ENCODE results near the gene KCNK4.

Gene KCNK4

GRCh38 chr11:64268893-64269539 lies 22.1 kb upstream of the KCNK4 start:
- Histone ChIP-seq H3K4me1 (ENCODE audit: control insufficient read depth, insufficient read depth, low read length) (no peaks in the 10 kb centered on the region), H3K27me3 (ENCODE audit: control insufficient read depth, insufficient read depth, low read length) (no peaks in the 10 kb centered on the region), H3K4me3 (ENCODE audit: low read length) (peak overlapping the region; percentile 54; the same call in 1 of the 2 replicates), H3K36me3 (ENCODE audit: control insufficient read depth, insufficient read depth, low read length) (peaks cover 23% of the 10 kb centered on the region), H3K9me3 (ENCODE audit: control insufficient read depth, insufficient read depth, low read length) (no peaks in the 10 kb centered on the region), H3K27ac (ENCODE audit: low read length) (no peak overlapping the region)
- no CpG with 5 or more reads among the region's 34 CpGs for WGBS (ENCODE audit: insufficient coverage, insufficient read length)
- no peak for DNase-seq (ENCODE audit: low read depth, low spot score)

DNA sequence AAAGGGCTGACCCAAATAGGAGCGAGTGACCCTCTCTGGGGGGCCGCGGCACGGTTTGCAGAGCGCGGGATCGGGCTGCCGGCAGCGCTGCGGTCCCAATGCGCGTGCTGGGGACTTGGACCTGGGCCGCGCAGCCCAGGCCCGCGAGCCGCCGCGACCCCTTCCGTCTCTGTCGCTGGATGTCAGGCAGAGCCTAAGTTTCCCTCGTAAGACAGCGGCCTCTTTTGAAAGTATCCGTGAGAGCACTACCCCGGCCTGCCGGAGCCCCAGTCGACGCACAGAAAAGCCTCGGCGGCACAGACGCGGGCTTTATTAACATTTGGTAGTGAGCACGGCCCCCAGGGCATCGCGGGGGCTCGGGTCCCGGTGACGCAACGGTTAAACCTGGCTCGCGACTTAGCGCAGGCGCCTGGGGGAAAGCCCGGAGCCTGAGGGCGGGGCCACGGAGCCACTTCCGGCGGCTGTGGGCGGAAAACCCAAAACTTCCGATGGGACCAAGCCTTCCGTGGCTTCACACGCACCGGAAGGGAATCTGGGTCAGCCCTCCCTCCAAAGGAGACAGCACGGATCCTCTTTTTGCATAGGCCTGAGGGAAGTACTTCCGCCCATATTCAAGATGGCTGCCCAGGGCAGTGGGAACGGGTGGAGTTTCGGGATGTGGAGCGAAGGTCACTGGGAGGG lies 21.4 kb upstream of the KCNK4 start:
- Histone ChIP-seq H3K4me3 (ENCODE audit: low read length) (peak overlapping the region; percentile 57; the same call in 1 of the 2 replicates), H3K9me3 (ENCODE audit: control insufficient read depth, insufficient read depth, low read length) (no peaks in the 10 kb centered on the region), H3K4me1 (ENCODE audit: control insufficient read depth, insufficient read depth, low read length) (no peaks in the 10 kb centered on the region), H3K27ac (ENCODE audit: low read length) (no peak overlapping the region), H3K27me3 (ENCODE audit: control insufficient read depth, insufficient read depth, low read length) (no peaks in the 10 kb centered on the region), H3K36me3 (ENCODE audit: control insufficient read depth, insufficient read depth, low read length) (peaks cover 20% of the 10 kb centered on the region)
- peak; percentile 99 for DNase-seq (ENCODE audit: low read depth, low spot score)
- WGBS (ENCODE audit: insufficient coverage, insufficient read length) = no CpG with 5 or more reads among the region's 58 CpGs

GRCh38 chr11:64275031-64275800 lies 15.9 kb upstream of the KCNK4 start:
- no CpG with 5 or more reads among the region's 15 CpGs for WGBS (ENCODE audit: insufficient coverage, insufficient read length)
- no peak overlapping the region for H3K27ac ChIP-seq (ENCODE audit: low read length)

GRCh38 chr11:64275841-64276240 lies 15.3 kb upstream of the KCNK4 start:
- no peak overlapping the region for H3K4me3 ChIP-seq (ENCODE audit: low read length)
- H3K4me1 ChIP-seq (ENCODE audit: control insufficient read depth, insufficient read depth, low read length) = peaks cover 2% of the 10 kb centered on the region
- H3K36me3 ChIP-seq (ENCODE audit: control insufficient read depth, insufficient read depth, low read length) = 0 out of 2 replicates have a peak, but pooled peaks cover 3% of the 10 kb centered on the region
- DNase-seq (ENCODE audit: low read depth, low spot score) = no peak
- WGBS (ENCODE audit: insufficient coverage, insufficient read length) = no CpG with 5 or more reads among the region's 2 CpGs
- no peaks in the 10 kb centered on the region for H3K9me3 ChIP-seq (ENCODE audit: control insufficient read depth, insufficient read depth, low read length)
- no peak overlapping the region for H3K27ac ChIP-seq (ENCODE audit: low read length)
- no peaks in the 10 kb centered on the region for H3K27me3 ChIP-seq (ENCODE audit: control insufficient read depth, insufficient read depth, low read length)

More at GRCh38 chr11:64275031-64275800, 15.9 kb upstream of the KCNK4 start:
- H3K4me3 ChIP-seq (ENCODE audit: low read length) = no peak overlapping the region
- H3K27me3 ChIP-seq (ENCODE audit: control insufficient read depth, insufficient read depth, low read length) = no peaks in the 10 kb centered on the region
- DNase-seq (ENCODE audit: low read depth, low spot score) = no peak
- peaks cover 2% of the 10 kb centered on the region for H3K4me1 ChIP-seq (ENCODE audit: control insufficient read depth, insufficient read depth, low read length)
- 0 out of 2 replicates have a peak, but pooled peaks cover 3% of the 10 kb centered on the region for H3K36me3 ChIP-seq (ENCODE audit: control insufficient read depth, insufficient read depth, low read length)
- no peaks in the 10 kb centered on the region for H3K9me3 ChIP-seq (ENCODE audit: control insufficient read depth, insufficient read depth, low read length)

DNA sequence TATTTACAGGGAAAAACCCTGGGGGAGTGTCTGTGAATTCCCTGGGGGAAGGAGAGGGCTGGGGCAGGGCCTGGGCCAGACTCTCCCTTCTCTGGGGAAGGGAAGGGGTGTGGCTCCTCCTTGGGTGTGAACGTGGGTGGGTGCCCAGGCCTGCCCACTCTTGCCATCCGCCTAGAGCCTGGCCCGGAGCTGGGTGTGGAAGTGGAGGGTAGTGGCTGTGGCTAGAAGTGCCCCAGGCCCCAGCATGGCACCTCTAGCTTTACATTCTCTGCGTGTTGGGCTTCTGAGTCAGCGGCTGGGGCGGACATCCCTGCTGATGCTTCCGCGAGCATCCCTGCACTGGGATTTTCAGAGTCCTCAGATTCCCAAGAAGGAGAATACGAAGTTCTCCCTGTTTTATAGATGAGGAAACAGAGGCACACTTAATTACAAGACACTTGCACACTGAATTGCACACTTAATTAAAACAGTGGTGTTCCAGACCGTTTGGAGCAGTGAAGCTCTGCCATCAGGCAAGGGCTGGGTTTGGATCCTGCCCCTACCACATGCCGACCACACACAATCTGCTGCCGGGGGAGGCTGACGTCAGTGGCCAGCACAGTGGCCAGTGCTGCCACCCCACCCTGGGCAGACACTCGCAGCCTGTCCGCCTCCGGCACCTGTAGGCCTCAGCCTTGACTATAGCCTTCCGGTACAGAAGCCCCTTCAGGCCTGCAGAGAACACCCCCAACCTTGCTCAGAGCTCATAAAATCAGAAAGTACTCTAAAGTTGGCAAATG lies 14.3 kb upstream of the KCNK4 start:
- no peak overlapping the region for H3K27ac ChIP-seq (ENCODE audit: low read length)
- no peak overlapping the region for H3K4me3 ChIP-seq (ENCODE audit: low read length)
- WGBS (ENCODE audit: insufficient coverage, insufficient read length) = no CpG with 5 or more reads among the region's 17 CpGs
- no peaks in the 10 kb centered on the region for H3K9me3 ChIP-seq (ENCODE audit: control insufficient read depth, insufficient read depth, low read length)
- DNase-seq (ENCODE audit: low read depth, low spot score) = no peak
- H3K27me3 ChIP-seq (ENCODE audit: control insufficient read depth, insufficient read depth, low read length) = no peaks in the 10 kb centered on the region
- H3K36me3 ChIP-seq (ENCODE audit: control insufficient read depth, insufficient read depth, low read length) = 0 out of 2 replicates have a peak, but pooled peaks cover 3% of the 10 kb centered on the region
- H3K4me1 ChIP-seq (ENCODE audit: control insufficient read depth, insufficient read depth, low read length) = peaks cover 2% of the 10 kb centered on the region

DNA sequence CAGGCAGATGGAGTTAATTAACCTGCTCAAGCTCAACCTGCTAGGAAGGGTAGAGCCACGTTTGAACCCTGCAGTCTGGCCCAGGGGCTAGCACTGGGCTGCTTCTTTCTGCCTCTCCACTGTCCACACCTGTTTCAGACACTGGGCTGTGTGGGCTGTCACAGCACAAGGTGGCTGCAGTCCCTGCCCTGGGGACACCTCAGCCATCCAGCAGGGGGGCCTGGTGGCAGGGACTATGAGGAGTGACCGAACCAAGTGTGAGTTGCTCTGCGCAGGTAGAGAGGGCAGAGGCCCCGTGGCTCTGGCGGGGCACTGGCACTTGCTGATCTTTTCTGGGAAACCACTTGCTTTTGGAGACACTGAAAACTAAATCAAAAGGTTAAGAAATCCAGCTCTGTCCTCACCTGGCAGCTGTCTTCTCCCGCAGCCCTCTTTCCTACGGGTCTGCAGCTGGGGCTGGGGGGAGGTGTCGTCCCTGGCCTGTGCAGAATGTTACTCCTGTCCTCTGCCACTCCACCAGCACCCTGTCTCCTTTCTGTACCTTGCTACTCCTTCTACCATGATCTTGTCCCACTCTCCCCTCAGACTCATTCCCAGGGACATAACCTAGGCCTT lies 12.4 kb upstream of the KCNK4 start:
- Histone ChIP-seq H3K9me3 (ENCODE audit: control insufficient read depth, insufficient read depth, low read length) (no peaks in the 10 kb centered on the region), H3K27ac (ENCODE audit: low read length) (no peak overlapping the region), H3K27me3 (ENCODE audit: control insufficient read depth, insufficient read depth, low read length) (no peaks in the 10 kb centered on the region), H3K4me1 (ENCODE audit: control insufficient read depth, insufficient read depth, low read length) (peaks cover 2% of the 10 kb centered on the region), H3K36me3 (ENCODE audit: control insufficient read depth, insufficient read depth, low read length) (0 out of 2 replicates have a peak, but pooled peaks cover 3% of the 10 kb centered on the region), H3K4me3 (ENCODE audit: low read length) (no peak overlapping the region)
- no peak for DNase-seq (ENCODE audit: low read depth, low spot score)
- WGBS (ENCODE audit: insufficient coverage, insufficient read length) = no CpG with 5 or more reads among the region's 8 CpGs

- peaks cover 5% of the 10 kb centered on the region; the same call in 1 of the 2 replicates for H3K4me1 ChIP-seq (ENCODE audit: control insufficient read depth, insufficient read depth, low read length)
- 0 out of 2 replicates have a peak, but pooled peaks cover 3% of the 10 kb centered on the region for H3K36me3 ChIP-seq (ENCODE audit: control insufficient read depth, insufficient read depth, low read length)
- no peaks in the 10 kb centered on the region for H3K9me3 ChIP-seq (ENCODE audit: control insufficient read depth, insufficient read depth, low read length)
- H3K27me3 ChIP-seq (ENCODE audit: control insufficient read depth, insufficient read depth, low read length) = no peaks in the 10 kb centered on the region
- DNase-seq (ENCODE audit: low read depth, low spot score) = no peak
- no peak overlapping the region for H3K27ac ChIP-seq (ENCODE audit: low read length)
- no CpG with 5 or more reads among the region's 22 CpGs for WGBS (ENCODE audit: insufficient coverage, insufficient read length)
- H3K4me3 ChIP-seq (ENCODE audit: low read length) = no peak overlapping the region
Observed at GRCh38 chr11:64281957-64282770, 8.9 kb upstream of the KCNK4 start.

- no peaks in the 10 kb centered on the region for H3K9me3 ChIP-seq (ENCODE audit: control insufficient read depth, insufficient read depth, low read length)
- no peak for DNase-seq (ENCODE audit: low read depth, low spot score)
- H3K4me3 ChIP-seq (ENCODE audit: low read length) = no peak overlapping the region
- no CpG with 5 or more reads among the region's 3 CpGs for WGBS (ENCODE audit: insufficient coverage, insufficient read length)
- no peak overlapping the region for H3K27ac ChIP-seq (ENCODE audit: low read length)
- no peaks in the 10 kb centered on the region for H3K27me3 ChIP-seq (ENCODE audit: control insufficient read depth, insufficient read depth, low read length)
- H3K36me3 ChIP-seq (ENCODE audit: control insufficient read depth, insufficient read depth, low read length) = 0 out of 2 replicates have a peak, but pooled peaks cover 3% of the 10 kb centered on the region
- peaks cover 5% of the 10 kb centered on the region; the same call in 1 of the 2 replicates for H3K4me1 ChIP-seq (ENCODE audit: control insufficient read depth, insufficient read depth, low read length)
Observed at GRCh38 chr11:64283092-64283491, 8.0 kb upstream of the KCNK4 start.

Data from iPS DF 6.9 (cell line).